Psoas muscle (tissue), 8 donors: ENCODE results near the gene STX2. TPM values are rescaled to one million over a fixed set of nuclear protein-coding genes. Genes with fewer than 3 reads are reported as not detected.

Experiments
- ATAC-seq, 4 donors: fragments of 200-7000 bp; cut with Tn5 transposase; one replicate each; pipeline ENCODE4 v1.9.1; 2020; ENCODE audit warnings: moderate library complexity in 3 of 4, mild to moderate bottlenecking in 2 of 4
- DNase-seq, 2 donors: peaks; one replicate each; pipeline ENCODE4 v3.0.0-alpha.2; 2020
- H3K27ac ChIP-seq: fragments of 200-600 bp; one replicate; pipeline ENCODE4 v1.8.0; 2022
- H3K27me3 ChIP-seq, 3 donors: fragments of 200-600 bp in 1 of 3; one replicate each; pipeline versions ENCODE4 v1.6.1 to v1.8.0; 2013 to 2022; ENCODE audit warnings: low read length in 2 of 3, mild to moderate bottlenecking in 2 of 3, moderate library complexity in 1 of 3; ENCODE audit not compliant: insufficient read depth in 3 of 3
- H3K36me3 ChIP-seq, 2 donors: fragments of 200-600 bp in 1 of 2; one replicate each; pipeline versions ENCODE4 v1.6.1 to v1.8.0; 2013 to 2022; ENCODE audit warnings: low read depth in 1 of 2, mild to moderate bottlenecking in 1 of 2, moderate library complexity in 1 of 2; ENCODE audit not compliant: insufficient read depth in 1 of 2
- H3K4me1 ChIP-seq: fragments of 200-600 bp; one replicate; pipeline ENCODE4 v1.8.0; 2022
- H3K4me3 ChIP-seq: fragments of 200-600 bp; one replicate; pipeline ENCODE4 v1.8.0; 2022; ENCODE audit warnings: mild to moderate bottlenecking
- H3K9me3 ChIP-seq: fragments of 200-600 bp; one replicate; pipeline ENCODE4 v1.8.0; 2022
- WGBS, 3 donors: extraction: QIAGEN DNeasy Blood & Tissue Kit; methylation state at CpG; one replicate each; pipeline versions ENCODE4 v1.1.6 to v1.1.7; 2013; 5-methylcytosine and 5-hydroxymethylcytosine counted together
- intact Hi-C, 2 donors: fragments of 100-400 bp; cut with DNase I; formaldehyde crosslinking; loops; one replicate each; pipeline versions ENCODE4 v1.11.0 to v1.14.2; 2022
- polyA plus RNA-seq, 3 donors: library from polyadenylated mRNA; stranded (reverse); fragments of 200-250 nt; gene quantifications; one replicate each; pipeline ENCODE4 v1.2.3, GENCODE V29; 2013
- total RNA-seq, 4 donors: library from RNA; stranded (reverse); fragmentation: NEBNext Ultra II Directional in 2 of 4; extraction: Animal tissue kit (Norgen Biotek cat#: 25700) in 2 of 4; gene quantifications; one replicate each; pipeline versions ENCODE4 v1.2.1 to v1.2.4, GENCODE V29; 2021 to 2023
- TF ChIP-seq, protein P1 (sequence below): fragments of 200-600 bp; IDR thresholded peaks from one replicate; pipeline ENCODE4 v1.8.0; 2022; ENCODE audit warnings: antibody characterized with exemption
- donor health status: healthy with polysubstance abuse.
- donor health status: DM: no; HTN: no; CAD: no; lungs with moderate emphysema.
- donor health status: Bipolar disorder and iron deficiency.
- donor health status: healthy.
- donor health status: DM: yes; HTN: yes; CAD: no.
- donor health status: DM: no; HTN: no; CAD: no.
- donor health status: DM: no; HTN: no; CAD: no.
- donor health status: DM: yes; HTN: yes; CAD: no.

The STX2 gene
- total and polyA plus RNA-seq, 7 donors: 5.4 to 11.3 (median 6.2) TPM

DNA sequence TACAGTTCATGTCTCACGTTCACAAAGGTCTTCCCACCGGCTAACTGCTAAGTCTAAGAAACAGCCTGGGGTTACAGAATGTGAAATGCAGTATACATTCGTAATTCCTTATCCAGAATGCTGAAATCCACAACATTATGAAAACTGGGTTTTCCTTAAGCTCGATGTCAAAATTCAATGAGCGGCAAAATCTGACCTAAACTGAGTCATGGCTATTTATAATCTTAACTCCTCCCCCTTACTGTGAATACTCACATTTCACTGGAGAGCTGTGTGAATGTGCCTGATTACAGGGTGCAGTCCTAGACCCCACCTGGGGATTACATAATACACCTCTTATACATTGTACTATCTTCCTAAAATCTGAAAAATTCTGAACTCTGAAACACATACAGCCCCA lies 35.3 kb downstream of the STX2 start:
- no peaks in the 10 kb centered on the region for H3K27me3 ChIP-seq
- H3K27ac ChIP-seq: no peak overlapping the region
- DNase-seq: no peak
- no peaks in the 10 kb centered on the region for H3K9me3 ChIP-seq
- 77 to 86% (median 86%) methylated on average over 5 of the region's 5 CpGs for whole genome bisulfite sequencing, 3 donors
- peaks cover 8 to 84% of the 10 kb centered on the region in 2 donors for H3K36me3 ChIP-seq
- H3K4me1 ChIP-seq: no peaks in the 10 kb centered on the region
- TF ChIP-seq, protein P1, sequence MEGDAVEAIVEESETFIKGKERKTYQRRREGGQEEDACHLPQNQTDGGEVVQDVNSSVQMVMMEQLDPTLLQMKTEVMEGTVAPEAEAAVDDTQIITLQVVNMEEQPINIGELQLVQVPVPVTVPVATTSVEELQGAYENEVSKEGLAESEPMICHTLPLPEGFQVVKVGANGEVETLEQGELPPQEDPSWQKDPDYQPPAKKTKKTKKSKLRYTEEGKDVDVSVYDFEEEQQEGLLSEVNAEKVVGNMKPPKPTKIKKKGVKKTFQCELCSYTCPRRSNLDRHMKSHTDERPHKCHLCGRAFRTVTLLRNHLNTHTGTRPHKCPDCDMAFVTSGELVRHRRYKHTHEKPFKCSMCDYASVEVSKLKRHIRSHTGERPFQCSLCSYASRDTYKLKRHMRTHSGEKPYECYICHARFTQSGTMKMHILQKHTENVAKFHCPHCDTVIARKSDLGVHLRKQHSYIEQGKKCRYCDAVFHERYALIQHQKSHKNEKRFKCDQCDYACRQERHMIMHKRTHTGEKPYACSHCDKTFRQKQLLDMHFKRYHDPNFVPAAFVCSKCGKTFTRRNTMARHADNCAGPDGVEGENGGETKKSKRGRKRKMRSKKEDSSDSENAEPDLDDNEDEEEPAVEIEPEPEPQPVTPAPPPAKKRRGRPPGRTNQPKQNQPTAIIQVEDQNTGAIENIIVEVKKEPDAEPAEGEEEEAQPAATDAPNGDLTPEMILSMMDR: no peak
- no peak for ATAC-seq
- no peak overlapping the region for H3K4me3 ChIP-seq
- intact Hi-C loops: no loop called here

DNA sequence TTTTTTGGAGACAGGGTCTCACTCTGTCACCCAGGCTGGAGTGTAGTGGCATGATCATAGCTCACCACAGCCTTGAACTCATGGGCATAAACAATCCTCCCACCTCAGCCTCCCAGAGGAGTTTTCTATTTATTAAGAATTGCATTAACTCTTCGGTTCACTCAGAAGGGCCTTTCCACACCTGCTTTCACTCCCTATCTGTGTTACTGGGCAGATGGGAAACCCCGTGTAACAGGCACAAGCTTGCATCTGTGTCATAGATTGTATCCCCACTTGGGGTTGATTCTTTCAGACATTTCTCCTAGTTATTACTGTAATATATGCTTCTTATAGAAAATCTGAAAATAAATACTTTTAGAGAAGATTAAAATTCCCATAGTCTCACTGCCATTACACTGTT lies 38.7 kb downstream of the STX2 start:
- DNase-seq (no peak), ATAC-seq (no peak)
- Histone ChIP-seq H3K27me3 (no peaks in the 10 kb centered on the region), H3K27ac (no peak overlapping the region), H3K4me3 (no peak overlapping the region), H3K9me3 (no peaks in the 10 kb centered on the region), H3K4me1 (no peaks in the 10 kb centered on the region), H3K36me3 (peaks cover 8 to 79% of the 10 kb centered on the region in 2 donors)
- WGBS, 3 donors: 93 to 98% (median 96%) methylated on average over 2 of the region's 2 CpGs
- intact Hi-C loops: no loop called here
- TF ChIP-seq, protein P1: no peak

DNA sequence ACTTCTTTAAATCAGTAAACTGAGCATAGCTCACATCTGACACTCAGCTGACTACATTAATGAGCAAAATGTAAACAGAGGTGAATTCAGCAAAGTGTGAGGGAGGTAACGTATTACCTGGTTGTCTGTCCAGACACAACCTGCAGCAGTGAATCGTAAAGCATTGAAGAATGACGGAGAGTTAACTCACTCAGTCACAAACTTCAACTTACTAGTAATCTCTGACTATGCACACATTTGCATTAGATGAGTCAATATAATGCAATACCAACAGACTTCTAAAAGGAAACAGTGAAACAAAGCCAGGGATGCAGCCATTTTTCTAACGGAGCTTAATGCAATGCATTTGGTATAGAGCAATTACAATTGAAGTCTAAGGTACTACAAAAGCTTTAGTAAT lies 40.0 kb downstream of the STX2 start:
- TF ChIP-seq, protein P1: no peak
- Histone ChIP-seq H3K27ac (no peak overlapping the region), H3K4me3 (no peak overlapping the region), H3K9me3 (no peaks in the 10 kb centered on the region), H3K27me3 (no peaks in the 10 kb centered on the region), H3K36me3 (peaks cover 8 to 67% of the 10 kb centered on the region in 2 donors), H3K4me1 (no peaks in the 10 kb centered on the region)
- no peak for DNase-seq
- no peak for ATAC-seq
- intact Hi-C loops: no loop called here
- WGBS, 3 donors: 94 to 96% (median 95%) methylated on average over 4 of the region's 4 CpGs

DNA sequence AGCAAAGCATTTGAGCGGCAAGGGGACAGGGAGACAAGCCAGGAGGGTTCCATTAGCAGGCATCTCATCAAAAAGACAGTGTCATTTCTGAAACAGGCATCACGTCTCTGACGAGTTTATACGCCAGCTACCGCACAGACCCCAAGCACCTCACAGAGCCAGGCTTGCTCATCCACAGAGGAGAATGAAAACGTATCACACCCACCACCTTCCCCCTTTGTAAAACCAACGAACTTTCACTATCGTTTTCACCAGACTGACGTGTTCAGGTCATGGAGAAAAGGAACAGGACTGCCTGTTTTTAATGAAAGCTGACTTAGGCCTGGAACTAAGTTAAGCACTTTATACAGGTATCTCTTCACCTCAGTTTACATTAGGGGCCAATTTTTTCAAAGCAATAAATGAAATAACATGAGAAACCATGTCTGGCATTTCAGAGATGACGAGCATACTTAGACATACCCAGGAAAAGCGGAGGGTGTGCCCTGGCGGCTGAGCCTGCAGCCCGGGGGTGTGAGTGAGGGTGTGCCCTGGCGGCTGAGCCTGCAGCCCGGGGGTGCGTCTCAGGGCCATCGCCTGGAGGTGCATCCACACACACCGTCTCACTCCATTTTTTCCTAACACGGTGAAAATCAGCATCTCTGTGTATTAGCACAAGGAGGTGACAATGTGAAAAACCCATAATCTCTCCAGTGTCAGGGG lies 41.9 kb downstream of the STX2 start:
- Histone ChIP-seq H3K27me3 (no peaks in the 10 kb centered on the region), H3K4me3 (no peak overlapping the region), H3K4me1 (no peaks in the 10 kb centered on the region), H3K9me3 (no peaks in the 10 kb centered on the region), H3K27ac (no peak overlapping the region), H3K36me3 (peaks cover 8 to 65% of the 10 kb centered on the region in 2 donors)
- WGBS, 3 donors: 90 to 93% (median 92%) methylated on average over 19 of the region's 19 CpGs
- TF ChIP-seq, protein P1: no peak
- DNase-seq (no peak), ATAC-seq (no peak)
- intact Hi-C loops: no loop called here

DNA sequence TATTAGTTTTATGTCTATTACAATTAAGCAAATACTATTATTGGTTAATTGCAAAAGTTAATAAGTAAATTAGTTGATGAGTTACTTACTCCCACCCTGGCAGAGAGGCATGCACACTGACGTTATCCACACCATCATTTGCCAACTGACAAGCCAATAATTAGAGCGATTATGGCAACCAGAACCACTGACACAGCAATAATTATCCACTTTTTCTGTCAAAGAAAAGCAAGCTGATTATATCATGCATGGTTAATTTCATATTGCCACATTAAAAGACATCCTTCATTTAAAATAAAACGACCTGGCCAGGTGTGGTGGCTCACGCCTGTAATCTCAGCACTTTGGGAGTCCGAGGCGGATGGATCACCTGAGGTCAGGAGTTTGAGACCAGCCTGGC lies 43.1 kb downstream of the STX2 start:
- H3K27me3 ChIP-seq: no peaks in the 10 kb centered on the region
- H3K4me1 ChIP-seq: no peaks in the 10 kb centered on the region
- intact Hi-C loops: no loop called here
- TF ChIP-seq, protein P1: no peak
- DNase-seq: no peak
- no peak overlapping the region for H3K4me3 ChIP-seq
- H3K36me3 ChIP-seq: peaks cover 8 to 65% of the 10 kb centered on the region in 2 donors
- WGBS, 3 donors: 75 to 78% (median 77%) methylated on average over 6 of the region's 6 CpGs
- H3K27ac ChIP-seq: no peak overlapping the region
- no peak for ATAC-seq
- H3K9me3 ChIP-seq: no peaks in the 10 kb centered on the region
